HG02938 (cell line): Measurements from ENCODE around the gene PHLPP1.

Experiments used
- ATAC-seq: cut with Tn5 transposase; IDR thresholded peaks from one replicate; pipeline ENCODE4 v1.9.1; 2021; ENCODE audit warnings: mild to moderate bottlenecking, moderate library complexity; ENCODE audit not compliant: unreplicated experiment

The PHLPP1 gene

DNA sequence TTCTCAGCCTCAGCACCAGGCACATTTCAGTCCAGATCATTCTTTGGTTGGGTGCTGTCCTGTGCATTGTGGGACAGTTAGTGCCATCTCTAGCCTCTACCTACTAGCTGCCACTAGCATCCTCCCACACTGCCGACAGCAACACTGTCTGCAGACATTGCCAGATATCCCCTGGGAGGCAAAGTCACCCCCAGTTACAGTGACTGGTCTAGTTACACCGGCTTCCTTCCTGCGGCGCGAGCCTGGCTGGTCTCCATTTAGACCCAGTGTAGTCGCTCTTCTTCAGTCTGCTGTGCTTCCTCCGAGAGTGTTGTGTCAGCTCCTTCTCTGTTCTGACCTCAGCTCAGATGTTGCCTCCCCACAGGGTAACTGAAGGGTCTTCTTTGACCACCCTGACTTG, 283.1 kb downstream of the PHLPP1 start:
- ATAC-seq, result no peak

DNA sequence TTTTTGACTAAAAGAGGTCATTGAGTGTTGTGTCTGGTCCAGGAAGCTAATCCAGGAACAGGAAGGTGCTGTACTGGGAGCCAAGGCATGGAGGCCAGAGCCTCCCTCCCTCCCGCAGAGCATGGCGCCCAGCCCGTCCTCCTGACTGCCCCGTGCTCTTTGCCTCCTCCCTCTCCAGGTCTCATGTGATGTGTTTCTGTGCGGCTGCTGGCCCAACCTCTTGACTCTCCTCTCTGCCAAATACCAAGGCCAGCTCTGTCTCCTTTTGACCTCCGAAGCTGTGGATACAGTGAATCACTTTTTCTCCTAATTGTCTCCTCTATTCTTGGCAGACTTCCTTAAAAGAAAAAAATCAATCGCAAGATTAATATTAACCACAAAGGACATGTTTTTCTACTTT, 284.1 kb downstream of the PHLPP1 start:
- no peak for ATAC-seq

DNA sequence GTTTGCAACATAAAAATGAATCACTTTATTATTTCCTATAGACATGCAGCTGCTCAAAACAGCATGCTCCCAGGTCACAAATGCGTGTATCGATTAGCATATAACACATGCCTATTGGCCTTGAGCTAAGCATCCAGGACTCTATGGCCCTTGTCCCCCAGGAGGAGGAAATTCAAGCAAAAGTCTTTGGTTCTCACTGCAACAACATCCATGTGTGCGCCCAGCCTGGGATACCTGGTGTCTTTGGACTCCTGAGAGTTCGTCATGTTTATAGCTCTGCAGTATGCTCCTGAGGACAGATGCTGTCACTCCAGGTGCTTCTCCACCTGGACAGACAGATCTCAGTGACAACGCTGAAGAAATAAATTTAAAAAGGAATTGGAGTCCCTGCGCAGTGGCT, 284.6 kb downstream of the PHLPP1 start:
- ATAC-seq, result no peak

DNA sequence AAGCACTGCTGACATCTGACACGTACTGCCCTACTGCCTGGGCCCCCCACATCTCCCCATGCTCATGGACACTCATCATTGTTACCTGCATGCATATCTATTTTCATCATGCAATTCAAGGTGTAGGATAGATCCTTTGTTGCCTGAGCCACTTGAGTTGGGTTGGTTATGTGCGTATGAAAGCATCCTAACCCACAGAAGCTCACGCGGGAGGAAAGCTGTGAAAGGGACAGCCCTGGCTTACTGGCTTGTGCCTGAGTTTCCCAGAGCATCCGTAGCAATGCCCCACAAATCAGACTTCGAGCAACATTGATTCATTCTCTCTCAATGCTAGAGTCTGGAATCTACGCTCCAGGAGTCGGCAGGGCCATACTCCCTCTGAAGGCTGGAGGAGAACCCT, 285.5 kb downstream of the PHLPP1 start:
- ATAC-seq, result no peak

DNA sequence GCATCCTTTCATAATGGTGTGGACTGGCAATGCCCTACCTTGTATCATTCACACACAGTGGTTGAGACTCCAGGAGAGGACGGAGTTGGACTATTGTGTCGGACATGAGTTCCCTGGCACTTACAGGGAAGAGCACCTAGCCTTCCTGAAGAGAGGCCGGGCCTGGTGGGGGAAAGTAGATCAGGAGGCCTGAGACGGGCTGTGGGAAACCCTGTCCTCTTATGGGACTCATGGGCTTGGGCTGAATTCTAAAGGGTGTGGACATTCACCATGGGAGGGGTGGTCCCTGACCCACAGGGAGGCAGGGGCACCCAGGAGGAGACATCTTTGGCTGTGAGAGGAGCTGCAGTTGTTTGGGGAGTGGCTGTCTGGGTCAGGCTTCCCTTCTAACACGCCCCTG, 286.5 kb downstream of the PHLPP1 start:
- ATAC-seq, result no peak

DNA sequence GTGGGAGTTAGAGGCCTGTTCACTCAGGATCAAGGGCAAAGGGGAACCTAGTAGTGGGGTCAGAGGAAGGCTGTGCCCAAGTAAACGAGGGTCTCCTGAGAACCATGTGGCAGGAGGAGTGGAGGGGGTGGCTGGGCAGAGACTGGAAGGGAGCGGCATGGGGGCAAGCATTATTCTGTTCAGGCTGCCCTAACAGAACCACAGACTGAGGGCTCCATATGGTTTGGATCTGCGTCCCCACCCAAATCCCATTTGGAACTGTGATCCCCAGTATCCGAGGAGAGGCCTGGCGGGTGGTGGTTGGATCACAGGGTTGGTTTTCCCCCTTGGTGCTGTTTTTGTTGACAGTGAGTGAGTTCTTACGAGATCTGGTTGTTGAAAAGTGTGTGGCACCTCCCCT, 287.0 kb downstream of the PHLPP1 start:
- no peak for ATAC-seq

DNA sequence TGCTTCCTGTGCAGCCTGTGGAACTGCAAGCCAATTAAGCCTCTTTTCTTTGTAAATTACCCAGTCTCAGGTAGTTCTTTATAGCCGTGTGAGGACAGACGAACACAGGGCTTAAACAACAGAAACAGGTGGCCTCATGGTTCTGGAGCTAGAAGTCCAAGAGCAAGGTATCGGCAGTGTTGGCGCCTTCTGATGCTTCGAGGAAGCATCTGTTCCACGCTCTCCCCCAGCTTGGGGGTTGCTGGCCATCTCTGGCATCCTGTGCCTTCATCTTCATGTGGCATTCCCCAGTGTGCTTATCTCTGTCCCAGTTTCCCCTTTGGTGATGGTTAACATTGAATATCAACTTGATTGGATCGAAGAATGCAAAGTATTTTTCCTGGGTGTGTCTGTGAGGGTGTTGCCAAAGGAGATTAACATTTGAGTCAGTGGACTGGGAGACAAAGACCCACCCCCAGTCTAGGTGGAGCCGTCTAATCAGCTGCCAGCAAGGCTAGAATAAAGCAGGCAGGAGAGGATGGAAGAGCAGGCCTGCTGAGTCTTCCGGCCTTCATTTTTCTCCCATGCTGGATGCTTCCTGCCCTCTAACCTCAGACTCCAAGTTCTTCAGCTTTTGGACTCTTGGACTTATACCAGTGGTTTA, 287.6 kb downstream of the PHLPP1 start:
- no peak for ATAC-seq

DNA sequence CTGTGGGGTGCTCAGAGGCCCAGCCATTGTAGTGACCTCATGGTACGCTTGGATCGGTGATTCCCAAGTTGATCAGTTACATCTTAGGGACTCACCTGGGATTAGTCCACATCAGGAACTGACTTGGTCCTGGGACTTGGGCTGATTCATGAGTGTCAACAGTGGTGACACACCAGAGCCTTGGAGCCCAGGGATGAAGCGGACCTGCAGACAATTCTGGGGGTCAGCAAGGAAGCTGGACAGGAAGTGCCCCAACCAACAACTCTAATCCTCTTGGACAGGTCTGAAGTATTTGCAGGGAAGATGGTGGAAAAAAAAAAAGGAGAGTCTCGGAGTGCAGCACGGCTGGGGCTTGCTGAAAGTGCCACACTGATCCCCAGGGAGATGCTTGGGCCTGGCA, 288.6 kb downstream of the PHLPP1 start:
- ATAC-seq, result no peak

DNA sequence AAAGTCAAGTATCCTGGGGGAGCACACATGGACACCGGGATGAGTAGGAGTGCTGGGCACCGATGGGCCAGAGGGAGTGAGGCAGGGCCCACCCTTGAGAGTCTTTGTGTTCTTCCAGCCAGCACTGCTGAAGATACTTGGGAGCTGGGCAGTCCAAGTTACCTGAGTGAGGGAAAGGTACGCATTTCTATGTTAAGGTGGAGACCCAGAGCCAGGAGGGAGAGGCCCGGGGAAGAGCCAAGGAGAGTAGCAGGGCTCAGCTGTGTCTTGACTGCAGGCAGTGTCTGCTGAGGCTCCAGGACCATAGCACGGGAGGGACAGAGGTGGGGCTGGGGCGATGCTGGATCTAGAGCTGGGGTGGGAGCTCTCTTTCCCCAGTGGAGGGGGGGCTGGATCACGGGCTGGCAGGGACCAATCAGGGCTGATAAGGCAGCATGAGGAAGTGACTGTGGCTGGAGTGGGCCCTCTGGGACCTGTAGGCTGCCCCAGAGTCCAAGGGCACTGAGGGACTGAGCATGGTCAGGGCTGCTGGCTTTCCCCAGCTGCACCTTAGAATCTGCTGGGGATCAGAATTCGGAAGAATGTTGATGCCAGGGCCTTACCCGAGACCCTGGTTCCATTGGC, 289.2 kb downstream of the PHLPP1 start:
- ATAC-seq, result no peak

DNA sequence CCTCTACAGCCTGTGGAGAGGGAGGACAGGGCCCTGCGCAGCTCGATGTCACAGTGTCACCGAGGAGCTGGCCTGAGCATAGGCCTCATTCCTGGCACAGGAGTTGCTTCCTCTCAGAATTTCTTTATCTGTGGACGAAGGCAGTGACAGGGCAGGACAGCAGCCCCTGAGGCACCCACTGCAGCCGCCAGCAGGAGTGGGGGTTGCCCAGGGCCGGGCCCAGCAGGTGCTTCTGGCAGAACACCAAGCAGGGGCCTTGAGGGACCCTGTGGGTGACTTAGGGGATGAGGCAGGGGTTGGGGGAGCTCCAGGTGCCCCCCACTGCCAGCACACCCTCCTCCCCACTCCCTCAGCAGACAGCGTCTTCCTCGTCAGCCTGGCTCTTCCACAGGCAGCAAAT, 290.0 kb downstream of the PHLPP1 start:
- ATAC-seq, result no peak

DNA sequence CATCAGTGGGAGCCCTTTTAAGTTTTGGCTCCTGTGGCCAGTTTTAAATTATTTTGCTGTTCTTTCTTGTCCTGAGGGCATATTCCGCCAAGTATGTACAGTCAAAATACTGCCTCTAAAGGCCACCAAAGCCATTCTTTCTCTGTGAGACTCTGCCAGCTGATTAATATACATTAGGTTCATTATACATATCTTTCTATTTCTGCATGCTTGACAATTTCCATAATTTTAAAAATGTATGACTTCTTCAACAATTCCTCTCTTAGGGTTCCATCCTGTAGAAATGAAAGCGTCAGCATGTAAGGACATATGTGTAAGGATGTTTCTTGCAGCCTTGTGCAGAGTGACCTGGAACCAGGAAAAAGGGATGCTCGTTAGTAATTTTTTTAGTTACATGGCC, 291.9 kb downstream of the PHLPP1 start:
- ATAC-seq, result no peak

DNA sequence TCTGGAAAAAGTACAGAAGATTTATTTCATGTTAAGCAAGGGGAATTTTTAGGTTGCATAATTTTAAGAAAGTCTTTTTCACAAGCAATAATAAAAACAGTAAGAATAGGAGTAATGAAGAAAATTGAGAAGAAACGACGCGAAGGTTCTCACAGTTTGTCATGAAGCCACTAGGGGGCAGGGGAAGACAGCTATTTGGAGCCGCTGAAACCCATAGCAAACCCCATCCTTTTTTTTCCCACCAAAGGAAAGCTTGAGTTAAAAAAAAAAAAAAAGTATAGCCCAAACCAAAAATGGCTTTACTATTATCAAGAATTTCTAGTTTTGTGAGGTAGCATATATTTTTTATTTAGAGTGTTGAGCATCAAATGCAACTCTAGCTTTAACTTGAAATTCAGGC, 300.9 kb downstream of the PHLPP1 start:
- ATAC-seq, result no peak

DNA sequence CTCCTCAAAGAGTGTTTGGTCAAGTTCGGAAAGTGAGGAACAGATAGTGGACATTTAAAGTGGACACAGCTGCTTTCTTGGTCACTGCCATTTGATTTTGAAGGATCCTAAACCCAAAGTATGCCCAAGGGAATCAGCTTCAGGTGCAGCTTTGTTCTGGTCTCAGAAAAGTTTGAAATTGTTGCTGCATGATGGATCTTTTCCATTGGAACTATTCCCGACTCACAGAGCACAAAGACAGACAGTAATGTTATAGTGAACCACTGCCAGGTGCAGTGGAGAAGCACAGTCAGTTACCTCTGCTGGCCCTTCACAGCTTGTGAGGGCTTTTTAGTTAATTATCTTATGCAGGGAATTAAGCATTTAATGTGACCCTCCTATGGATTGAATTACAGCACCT, 301.7 kb downstream of the PHLPP1 start:
- ATAC-seq, result no peak

DNA sequence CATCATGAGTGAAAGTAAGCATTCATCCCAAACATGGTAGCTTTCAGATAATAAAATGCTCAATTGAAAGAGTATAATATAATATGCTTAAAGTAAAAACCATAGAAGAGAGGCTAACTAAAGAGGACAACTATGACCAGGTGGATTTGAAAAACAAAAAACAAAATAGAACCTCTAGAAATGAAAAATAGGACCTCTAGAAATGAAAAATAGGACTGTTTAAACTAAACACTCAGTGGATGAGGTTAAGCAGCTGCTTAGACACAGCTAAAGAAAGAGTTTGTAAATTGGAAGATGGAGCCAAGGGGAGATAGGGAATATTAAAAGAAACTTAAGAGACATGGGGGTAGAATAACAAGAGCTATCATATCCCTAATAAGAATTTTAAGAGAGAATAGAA, 302.6 kb downstream of the PHLPP1 start:
- ATAC-seq, result no peak

DNA sequence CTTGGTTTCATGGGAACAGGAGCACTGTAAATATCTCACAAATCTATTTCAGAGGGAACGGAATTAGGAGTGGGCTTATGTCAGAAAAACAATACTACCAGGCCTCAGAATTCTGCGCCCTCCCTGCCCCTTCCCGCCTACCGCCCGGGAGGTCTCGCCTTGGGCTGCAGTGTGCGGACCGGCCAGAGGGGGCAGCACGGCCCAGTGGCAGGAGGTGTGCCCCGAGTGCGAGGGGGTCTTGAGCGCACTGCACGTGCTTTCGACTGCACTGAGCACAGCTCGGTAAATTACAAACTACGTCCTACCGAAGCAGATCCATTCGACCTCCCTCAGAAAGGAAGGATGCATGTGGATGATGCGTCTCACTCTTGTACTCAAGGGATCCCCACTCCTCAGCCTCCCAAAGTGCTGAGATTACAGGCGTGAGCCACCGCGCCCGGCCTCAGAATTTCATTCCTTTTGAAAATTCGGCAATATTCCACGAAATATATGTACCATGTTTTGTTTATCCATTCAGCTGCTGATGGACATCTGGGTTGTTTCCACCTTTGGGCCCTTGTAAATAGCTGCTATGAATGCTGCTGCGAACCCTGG, 307.2 kb downstream of the PHLPP1 start:
- no peak for ATAC-seq

DNA sequence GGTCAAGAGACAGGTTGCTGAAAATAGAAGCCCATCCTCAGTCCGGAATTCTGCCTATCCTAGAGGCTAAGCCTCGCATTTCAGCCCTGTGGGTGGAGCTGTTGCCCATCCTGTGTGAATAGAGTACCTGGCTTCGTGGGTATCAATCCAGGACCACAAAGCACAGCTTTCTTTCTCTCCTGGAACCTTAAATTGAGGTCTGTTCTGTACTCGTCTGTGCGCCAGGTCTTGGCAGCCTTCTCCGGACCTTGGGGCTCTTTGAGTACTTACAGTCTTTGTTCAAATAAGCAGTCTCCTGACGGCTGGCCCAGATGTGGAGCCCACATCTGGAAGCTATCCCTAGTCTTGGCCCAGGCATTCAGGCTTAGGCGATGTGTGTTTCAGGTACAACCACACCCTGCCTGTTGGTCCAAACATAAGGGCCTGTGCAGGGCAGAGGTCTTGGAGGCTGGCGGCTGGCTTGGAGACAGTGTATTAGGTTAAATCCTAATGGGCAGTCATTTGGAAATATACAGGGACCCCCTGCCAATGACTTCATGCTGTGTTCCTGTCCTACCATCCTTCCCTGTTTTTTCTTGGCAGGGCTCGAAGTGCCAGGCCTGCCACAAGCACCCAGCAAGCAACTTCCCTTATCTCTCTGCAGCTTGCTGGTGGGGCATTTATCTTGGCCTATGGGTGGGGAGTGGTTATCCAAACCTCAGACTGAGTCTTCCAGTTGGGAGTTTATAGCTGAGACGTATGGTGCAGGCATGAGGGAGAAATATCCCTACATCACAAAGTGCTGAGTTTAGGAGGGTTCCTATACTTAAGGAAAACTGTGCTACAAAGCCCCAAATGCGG, 310.1 kb downstream of the PHLPP1 start:
- no peak for ATAC-seq

DNA sequence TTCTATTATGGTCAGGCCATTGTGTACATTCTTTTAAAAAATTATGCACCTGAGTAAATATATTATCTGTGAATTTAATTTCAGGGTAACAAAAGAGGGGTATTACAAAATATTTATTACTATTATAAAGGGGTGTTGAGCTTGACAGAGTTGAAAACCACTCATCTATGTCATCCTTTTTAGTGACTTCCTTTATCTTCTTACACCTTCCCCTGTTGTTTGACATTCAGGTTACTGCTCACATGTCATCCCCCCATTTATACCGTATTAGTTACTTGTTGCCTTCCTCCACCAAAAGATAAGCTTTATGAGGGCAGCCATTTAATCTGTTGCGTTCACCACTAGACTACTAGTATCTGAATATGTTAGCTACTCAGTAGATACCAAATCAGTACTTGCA, 313.0 kb downstream of the PHLPP1 start:
- no peak for ATAC-seq
